ENCODE measurements around the gene ROCK2. TPM values are rescaled to one million over a fixed set of nuclear protein-coding genes. Genes with fewer than 3 reads are reported as not detected.
"Not testable (repeated sequence)": the region's sequence is repeated elsewhere in the genome, so short reads cannot be mapped to it uniquely, and the experiment has no call there.

ROCK2 gene
- total and polyA plus RNA-seq, 4 donors, result 19.2 to 119 (median 59.2) TPM

- DNase-seq (no peak), ATAC-seq (ENCODE audit: low FRiP score) (no peak)
- Histone ChIP-seq H3K27ac (ENCODE audit: low read depth in 1 of 2, low read length in 2 of 2) (no peak overlapping the region), H3K27me3 (ENCODE audit: control insufficient read depth in 1 of 2, insufficient read depth in 2 of 2, low read length in 1 of 2) (no peaks in the 10 kb centered on the region), H3K4me1 (ENCODE audit: control insufficient read depth in 1 of 2, insufficient read depth in 2 of 2, low read length in 2 of 2) (peaks cover 0 to 3% of the 10 kb centered on the region in 2 donors), H3K36me3 (ENCODE audit: control insufficient read depth in 1 of 2, insufficient read depth in 2 of 2, low read length in 1 of 2) (no peaks in the 10 kb centered on the region), H3K4me3 (ENCODE audit: low read length in 2 of 2) (no peak overlapping the region), H3K9me3 (ENCODE audit: control insufficient read depth, low read length) (no peaks in the 10 kb centered on the region)
- 61 to 68% methylated on average over 2 of the region's 2 CpGs for WGBS, 2 donors
- intact Hi-C loops (cut with DNase I), result no loop called here
These were observed 6.5 kb downstream of the ROCK2 start for GRCh38 chr2:11337909-11338308.

- no peak for ATAC-seq (ENCODE audit: low FRiP score)
- WGBS, 2 donors, result 77 to 89% methylated on average over 1 of the region's 1 CpG
- Histone ChIP-seq H3K36me3 (ENCODE audit: control insufficient read depth in 1 of 2, insufficient read depth in 2 of 2, low read length in 1 of 2) (no peaks in the 10 kb centered on the region), H3K27me3 (ENCODE audit: control insufficient read depth in 1 of 2, insufficient read depth in 2 of 2, low read length in 1 of 2) (no peaks in the 10 kb centered on the region), H3K27ac (ENCODE audit: low read depth in 1 of 2, low read length in 2 of 2) (no peak overlapping the region), H3K4me3 (ENCODE audit: low read length in 2 of 2) (no peak overlapping the region), H3K9me3 (ENCODE audit: control insufficient read depth, low read length) (no peaks in the 10 kb centered on the region), H3K4me1 (ENCODE audit: control insufficient read depth in 1 of 2, insufficient read depth in 2 of 2, low read length in 2 of 2) (peaks cover 0 to 3% of the 10 kb centered on the region in 2 donors)
- DNase-seq, result no peak
- intact Hi-C loops (cut with DNase I), result no loop called here
These were observed 8.2 kb downstream of the ROCK2 start for GRCh38 chr2:11336189-11336588.

GRCh38 chr2:11333427-11334183 lies 10.8 kb downstream of the ROCK2 start:
- peak overlapping the region in 1 of 2 donors; percentile 28 for H3K27ac ChIP-seq (ENCODE audit: low read depth in 1 of 2, low read length in 2 of 2)
- H3K27me3 ChIP-seq (ENCODE audit: control insufficient read depth in 1 of 2, insufficient read depth in 2 of 2, low read length in 1 of 2), result no peaks in the 10 kb centered on the region
- WGBS, 2 donors, result 23 to 30% methylated on average over 2 of the region's 2 CpGs
- H3K9me3 ChIP-seq (ENCODE audit: control insufficient read depth, low read length), result no peaks in the 10 kb centered on the region
- ATAC-seq (ENCODE audit: low FRiP score) (no peak), DNase-seq (no peak)
- intact Hi-C loops (cut with DNase I), result no loop called here
- H3K36me3 ChIP-seq (ENCODE audit: control insufficient read depth in 1 of 2, insufficient read depth in 2 of 2, low read length in 1 of 2), result no peaks in the 10 kb centered on the region
- H3K4me3 ChIP-seq (ENCODE audit: low read length in 2 of 2), result no peak overlapping the region
- H3K4me1 ChIP-seq (ENCODE audit: control insufficient read depth in 1 of 2, insufficient read depth in 2 of 2, low read length in 2 of 2), result peaks cover 0 to 5% of the 10 kb centered on the region in 2 donors

- intact Hi-C loops (cut with DNase I), result no loop called here
- H3K4me1 ChIP-seq (ENCODE audit: control insufficient read depth in 1 of 2, insufficient read depth in 2 of 2, low read length in 2 of 2), result peaks cover 0 to 3% of the 10 kb centered on the region in 2 donors
- 100% methylated on average over 1 of the region's 1 CpG for WGBS, 2 donors
These were observed 11.8 kb downstream of the ROCK2 start for GRCh38 chr2:11332596-11332995.

GRCh38 chr2:11330457-11331142 lies 13.8 kb downstream of the ROCK2 start:
- intact Hi-C loops (cut with DNase I), result no loop called here
- DNase-seq (no peak), ATAC-seq (ENCODE audit: low FRiP score) (no peak)
- WGBS, 2 donors, result 6 to 8% methylated on average over 4 of the region's 4 CpGs
- H3K27ac ChIP-seq (ENCODE audit: low read depth in 1 of 2, low read length in 2 of 2), result no peak overlapping the region
- H3K4me1 ChIP-seq (ENCODE audit: control insufficient read depth in 1 of 2, insufficient read depth in 2 of 2, low read length in 2 of 2), result peaks cover 4% of the 10 kb centered on the region in 2 donors
- H3K36me3 ChIP-seq (ENCODE audit: control insufficient read depth in 1 of 2, insufficient read depth in 2 of 2, low read length in 1 of 2), result no peaks in the 10 kb centered on the region
- H3K9me3 ChIP-seq (ENCODE audit: control insufficient read depth, low read length), result no peaks in the 10 kb centered on the region
- H3K27me3 ChIP-seq (ENCODE audit: control insufficient read depth in 1 of 2, insufficient read depth in 2 of 2, low read length in 1 of 2), result no peaks in the 10 kb centered on the region
- no peak overlapping the region for H3K4me3 ChIP-seq (ENCODE audit: low read length in 2 of 2)

More at GRCh38 chr2:11332596-11332995, 11.8 kb downstream of the ROCK2 start:
- no peak overlapping the region for H3K4me3 ChIP-seq (ENCODE audit: low read length in 2 of 2)
- H3K27me3 ChIP-seq (ENCODE audit: control insufficient read depth in 1 of 2, insufficient read depth in 2 of 2, low read length in 1 of 2), result no peaks in the 10 kb centered on the region
- no peak overlapping the region for H3K27ac ChIP-seq (ENCODE audit: low read depth in 1 of 2, low read length in 2 of 2)
- ATAC-seq (ENCODE audit: low FRiP score) (no peak), DNase-seq (no peak)
- no peaks in the 10 kb centered on the region for H3K36me3 ChIP-seq (ENCODE audit: control insufficient read depth in 1 of 2, insufficient read depth in 2 of 2, low read length in 1 of 2)
- H3K9me3 ChIP-seq (ENCODE audit: control insufficient read depth, low read length), result no peaks in the 10 kb centered on the region

- DNase-seq (no peak), ATAC-seq (ENCODE audit: low FRiP score) (no peak)
- Histone ChIP-seq H3K9me3 (ENCODE audit: control insufficient read depth, low read length) (no peaks in the 10 kb centered on the region), H3K4me3 (ENCODE audit: low read length in 2 of 2) (no peak overlapping the region), H3K4me1 (ENCODE audit: control insufficient read depth in 1 of 2, insufficient read depth in 2 of 2, low read length in 2 of 2) (peaks cover 3 to 4% of the 10 kb centered on the region in 2 donors), H3K36me3 (ENCODE audit: control insufficient read depth in 1 of 2, insufficient read depth in 2 of 2, low read length in 1 of 2) (no peaks in the 10 kb centered on the region), H3K27ac (ENCODE audit: low read depth in 1 of 2, low read length in 2 of 2) (no peak overlapping the region), H3K27me3 (ENCODE audit: control insufficient read depth in 1 of 2, insufficient read depth in 2 of 2, low read length in 1 of 2) (no peaks in the 10 kb centered on the region)
- WGBS, 2 donors, result 1 to 4% methylated on average over 1 of the region's 1 CpG
- intact Hi-C loops (cut with DNase I), result loop anchor here (10.0 kb wide), 2 partner anchors 65 to 75 kb away; no protein-coding TSS in a partner anchor
These were observed 14.7 kb downstream of the ROCK2 start for GRCh38 chr2:11329776-11330175.

- H3K9me3 ChIP-seq (ENCODE audit: control insufficient read depth, low read length); H3K27ac ChIP-seq (ENCODE audit: low read depth in 1 of 2, low read length in 2 of 2); H3K36me3 ChIP-seq (ENCODE audit: control insufficient read depth in 1 of 2, insufficient read depth in 2 of 2, low read length in 1 of 2); ATAC-seq (ENCODE audit: low FRiP score); H3K4me1 ChIP-seq (ENCODE audit: control insufficient read depth in 1 of 2, insufficient read depth in 2 of 2, low read length in 2 of 2); H3K27me3 ChIP-seq (ENCODE audit: control insufficient read depth in 1 of 2, insufficient read depth in 2 of 2, low read length in 1 of 2); H3K4me3 ChIP-seq (ENCODE audit: low read length in 2 of 2); DNase-seq: not testable (repeated sequence)
- intact Hi-C loops (cut with DNase I), result loop anchor here (10.0 kb wide), 2 partner anchors 64 to 74 kb away; no protein-coding TSS in a partner anchor
- 88 to 92% methylated on average over 1 of the region's 1 CpG for WGBS, 2 donors
These were observed 15.9 kb downstream of the ROCK2 start for GRCh38 chr2:11328522-11328921.

- WGBS, 2 donors, result 67% methylated on average over 2 of the region's 2 CpGs
- DNase-seq, result no peak
- no peaks in the 10 kb centered on the region for H3K36me3 ChIP-seq (ENCODE audit: control insufficient read depth in 1 of 2, insufficient read depth in 2 of 2, low read length in 1 of 2)
- H3K9me3 ChIP-seq (ENCODE audit: control insufficient read depth, low read length), result no peaks in the 10 kb centered on the region
- intact Hi-C loops (cut with DNase I), result loop anchor here (10.0 kb wide), 2 partner anchors 63 to 73 kb away; no protein-coding TSS in a partner anchor
- H3K4me1 ChIP-seq (ENCODE audit: control insufficient read depth in 1 of 2, insufficient read depth in 2 of 2, low read length in 2 of 2), result peaks cover 3 to 4% of the 10 kb centered on the region in 2 donors
- H3K27ac ChIP-seq (ENCODE audit: low read depth in 1 of 2, low read length in 2 of 2), result no peak overlapping the region
- H3K27me3 ChIP-seq (ENCODE audit: control insufficient read depth in 1 of 2, insufficient read depth in 2 of 2, low read length in 1 of 2), result no peaks in the 10 kb centered on the region
- no peak for ATAC-seq (ENCODE audit: low FRiP score)
- no peak overlapping the region for H3K4me3 ChIP-seq (ENCODE audit: low read length in 2 of 2)
These were observed 16.6 kb downstream of the ROCK2 start for GRCh38 chr2:11327871-11328270.
